ENCODE results near the gene FAM107B. TPM values are rescaled to one million over a fixed set of nuclear protein-coding genes. Genes with fewer than 3 reads are reported as not detected.

Gene FAM107B
- total RNA-seq, 1 donor = 22.7 TPM

GRCh38 chr10:14609178-14609577, 165.5 kb downstream of the FAM107B start:
- TF ChIP-seq CTCF (IDR thresholded peaks at IDR 0.05; ENCODE audit: insufficient read depth, low read length) = no peak
- H3K4me3 ChIP-seq (ENCODE audit: low read depth, low read length) = no peak overlapping the region
- DNase-seq (ENCODE audit: low read depth) = no peak

GRCh38 chr10:14608381-14609001, 166.2 kb downstream of the FAM107B start:
- DNase-seq (ENCODE audit: low read depth) = no peak
- no peak overlapping the region for H3K4me3 ChIP-seq (ENCODE audit: low read depth, low read length)
- no peak for TF ChIP-seq CTCF (IDR thresholded peaks at IDR 0.05; ENCODE audit: insufficient read depth, low read length)

- no peak for TF ChIP-seq CTCF (IDR thresholded peaks at IDR 0.05; ENCODE audit: insufficient read depth, low read length)
- DNase-seq (ENCODE audit: low read depth) = no peak
- no peak overlapping the region for H3K4me3 ChIP-seq (ENCODE audit: low read depth, low read length)
Measured at GRCh38 chr10:14606633-14607032, 168.1 kb downstream of the FAM107B start.

- DNase-seq (ENCODE audit: low read depth) = peak; percentile 39
- peak overlapping the region; percentile 71 for H3K4me3 ChIP-seq (ENCODE audit: low read depth, low read length)
Measured at GRCh38 chr10:14605231-14605925, 169.3 kb downstream of the FAM107B start.

GRCh38 chr10:14604181-14605142, 170.2 kb downstream of the FAM107B start:
- DNase-seq (ENCODE audit: low read depth) = peak; percentile 62
- no peak for TF ChIP-seq CTCF (IDR thresholded peaks at IDR 0.05; ENCODE audit: insufficient read depth, low read length)
- H3K4me3 ChIP-seq (ENCODE audit: low read depth, low read length) = peak overlapping the region; percentile 71

More at GRCh38 chr10:14605231-14605925, 169.3 kb downstream of the FAM107B start:
- no peak for TF ChIP-seq CTCF (IDR thresholded peaks at IDR 0.05; ENCODE audit: insufficient read depth, low read length)

GRCh38 chr10:14603534-14604102, 171.1 kb downstream of the FAM107B start:
- H3K4me3 ChIP-seq (ENCODE audit: low read depth, low read length) = peak overlapping the region; percentile 71
- no peak for TF ChIP-seq CTCF (IDR thresholded peaks at IDR 0.05; ENCODE audit: insufficient read depth, low read length)
- DNase-seq (ENCODE audit: low read depth) = no peak
